MM.1S (cell line): ENCODE measurements around the gene FKBP1A.

ENCODE experiments used
- DNase-seq: peaks from one replicate; pipeline ENCODE4 v3.0.0-alpha.2; 2015
- H2AFZ ChIP-seq: fragments of 300-600 bp; sonication (generic); 2 replicates; pipeline ENCODE4 v1.6.0; 2016; ENCODE audit warnings: antibody characterized with exemption, low read length
- H3F3A ChIP-seq: fragments of 300-600 bp; sonication (generic); 2 replicates; pipeline ENCODE4 v1.6.1; 2016; ENCODE audit warnings: mild to moderate bottlenecking, antibody characterized with exemption, low read length, moderate library complexity, mixed read lengths; ENCODE audit not compliant: insufficient read depth
- H3K27ac ChIP-seq: fragments of 300-600 bp; sonication (generic); 2 replicates; pipeline ENCODE4 v1.5.1; 2016; ENCODE audit warnings: mild to moderate bottlenecking, low read length
- H3K27me3 ChIP-seq: fragments of 300-600 bp; sonication (generic); replicated peaks from 2 replicates; pipeline ENCODE4 v1.6.0; 2016; ENCODE audit warnings: low read length; ENCODE audit not compliant: insufficient read depth
- H3K36me3 ChIP-seq: fragments of 300-600 bp; sonication (generic); replicated peaks from 2 replicates; pipeline ENCODE4 v1.6.1; 2016; ENCODE audit warnings: mild to moderate bottlenecking, low read length, mixed read lengths; ENCODE audit not compliant: insufficient read depth
- H3K4me1 ChIP-seq: fragments of 300-600 bp; sonication (generic); 2 replicates; pipeline ENCODE4 v1.6.1; 2016; ENCODE audit warnings: low read length, mixed read lengths
- H3K4me2 ChIP-seq: fragments of 300-600 bp; sonication (generic); 2 replicates; pipeline ENCODE4 v1.6.0; 2016; ENCODE audit warnings: low read depth, low read length
- H3K4me3 ChIP-seq: fragments of 300-600 bp; sonication (generic); 2 replicates; pipeline ENCODE4 v1.5.1; 2016; ENCODE audit warnings: low read length, mixed read lengths
- H3K79me2 ChIP-seq: fragments of 300-600 bp; sonication (generic); 2 replicates; pipeline ENCODE4 v1.6.1; 2016; ENCODE audit warnings: mixed run types, low read length, mixed read lengths
- H3K9ac ChIP-seq: fragments of 300-600 bp; sonication (generic); 2 replicates; pipeline ENCODE4 v1.6.1; 2016; ENCODE audit warnings: low read length, mixed read lengths
- H3K9me2 ChIP-seq: fragments of 300-600 bp; sonication (generic); replicated peaks from 2 replicates; pipeline ENCODE4 v1.6.1; 2016; ENCODE audit warnings: mild to moderate bottlenecking, low read length, mixed read lengths; ENCODE audit not compliant: insufficient read depth
- H3K9me3 ChIP-seq: fragments of 300-600 bp; sonication (generic); replicated peaks from 2 replicates; pipeline ENCODE4 v1.6.1; 2016; ENCODE audit warnings: mild to moderate bottlenecking, low read length, mixed read lengths; ENCODE audit not compliant: insufficient read depth
- H4K20me1 ChIP-seq: fragments of 300-600 bp; sonication (generic); 2 replicates; pipeline ENCODE4 v1.6.1; 2016; ENCODE audit warnings: mild to moderate bottlenecking, low read length, moderate library complexity, mixed read lengths; ENCODE audit not compliant: insufficient read depth
- CTCF ChIP-seq: fragments of 300-600 bp; sonication (generic); IDR thresholded peaks from 2 replicates; pipeline ENCODE4 v1.5.1; 2016; ENCODE audit warnings: antibody characterized with exemption, low read length, mixed read lengths
- EZH2 ChIP-seq: fragments of 300-600 bp; sonication (generic); optimal IDR thresholded peaks from 2 replicates; pipeline ENCODE3; 2017; ENCODE audit warnings: low read depth, mild to moderate bottlenecking, antibody characterized with exemption, low read length, mixed read lengths
- EZH2phosphoT487 ChIP-seq: fragments of 300-600 bp; sonication (generic); IDR thresholded peaks from 2 replicates; pipeline ENCODE4 v1.6.1; 2018; ENCODE audit warnings: antibody characterized with exemption, low read length

The FKBP1A gene

GRCh38 chr20:1378735-1379125, 14.1 kb downstream of the FKBP1A start:
- H3K9me2 ChIP-seq = no peaks in the 10 kb centered on the region
- H3K4me1 ChIP-seq = no peaks in the 10 kb centered on the region
- DNase-seq = no peak
- no peak overlapping the region for H3K27ac ChIP-seq
- peaks cover 56% of the 10 kb centered on the region for H4K20me1 ChIP-seq
- no peak overlapping the region for H3K9ac ChIP-seq
- H3F3A ChIP-seq = no peaks in the 10 kb centered on the region
- no peaks in the 10 kb centered on the region for H3K9me3 ChIP-seq
- H3K27me3 ChIP-seq = no peaks in the 10 kb centered on the region
- no peak overlapping the region for H3K4me2 ChIP-seq
- no peaks in the 10 kb centered on the region; the same call in 1 of the 2 replicates for H3K36me3 ChIP-seq
- H3K79me2 ChIP-seq = peaks cover 91% of the 10 kb centered on the region
- no peak overlapping the region for H2AFZ ChIP-seq
- H3K4me3 ChIP-seq = no peak overlapping the region
- TF ChIP-seq EZH2phosphoT487 (no peak), CTCF (no peak), EZH2 (no peak)

GRCh38 chr20:1377984-1378734, 14.7 kb downstream of the FKBP1A start:
- no peaks in the 10 kb centered on the region for H3K9me3 ChIP-seq
- no peak overlapping the region for H3K4me3 ChIP-seq
- H3K9ac ChIP-seq = no peak overlapping the region
- H3K27me3 ChIP-seq = no peaks in the 10 kb centered on the region
- no peak for DNase-seq
- H3K4me2 ChIP-seq = no peak overlapping the region
- H3K4me1 ChIP-seq = no peaks in the 10 kb centered on the region
- peaks cover 56% of the 10 kb centered on the region for H4K20me1 ChIP-seq
- H3K27ac ChIP-seq = no peak overlapping the region
- H2AFZ ChIP-seq = no peak overlapping the region
- H3K36me3 ChIP-seq = no peaks in the 10 kb centered on the region; the same call in 1 of the 2 replicates
- peaks cover 90% of the 10 kb centered on the region for H3K79me2 ChIP-seq
- no peaks in the 10 kb centered on the region for H3K9me2 ChIP-seq
- TF ChIP-seq CTCF (no peak), EZH2phosphoT487 (no peak), EZH2 (no peak)
- no peaks in the 10 kb centered on the region for H3F3A ChIP-seq

- Histone ChIP-seq H3K4me3 (no peak overlapping the region), H3K4me1 (no peaks in the 10 kb centered on the region), H3K9me2 (no peaks in the 10 kb centered on the region), H3K4me2 (no peak overlapping the region), H3K9ac (no peak overlapping the region), H3F3A (no peaks in the 10 kb centered on the region), H3K79me2 (peaks cover 87% of the 10 kb centered on the region), H3K27me3 (no peaks in the 10 kb centered on the region), H3K36me3 (no peaks in the 10 kb centered on the region; the same call in 1 of the 2 replicates), H3K9me3 (no peaks in the 10 kb centered on the region), H3K27ac (no peak overlapping the region), H4K20me1 (peaks cover 50% of the 10 kb centered on the region), H2AFZ (no peak overlapping the region)
- TF ChIP-seq EZH2phosphoT487 (no peak), EZH2 (no peak), CTCF (no peak)
- no peak for DNase-seq
Observed at GRCh38 chr20:1377341-1377871, 15.4 kb downstream of the FKBP1A start.
